ENCODE results near the gene DCAF6.

DCAF6 gene

GRCh38 chr1:167957710-167958109, 21.2 kb downstream of the DCAF6 start:
- Histone ChIP-seq H3K27ac (replicated peaks) (no peak overlapping the region), H3K27me3 (ENCODE audit: insufficient read depth, poor library complexity, severe bottlenecking) (no peaks in the 10 kb centered on the region), H3K4me3 (replicated peaks; ENCODE audit: insufficient read depth, low read length) (no peak overlapping the region)
- TF ChIP-seq POLR2AphosphoS5 (IDR thresholded peaks at IDR 0.05; ENCODE audit: low read depth) (no peak), GABPA (IDR thresholded peaks at IDR 0.05; ENCODE audit: low read depth) (no peak), SPI1 (IDR thresholded peaks at IDR 0.05; ENCODE audit: borderline replicate concordance, low read depth) (no peak)
- TF ChIP-seq, protein P1, sequence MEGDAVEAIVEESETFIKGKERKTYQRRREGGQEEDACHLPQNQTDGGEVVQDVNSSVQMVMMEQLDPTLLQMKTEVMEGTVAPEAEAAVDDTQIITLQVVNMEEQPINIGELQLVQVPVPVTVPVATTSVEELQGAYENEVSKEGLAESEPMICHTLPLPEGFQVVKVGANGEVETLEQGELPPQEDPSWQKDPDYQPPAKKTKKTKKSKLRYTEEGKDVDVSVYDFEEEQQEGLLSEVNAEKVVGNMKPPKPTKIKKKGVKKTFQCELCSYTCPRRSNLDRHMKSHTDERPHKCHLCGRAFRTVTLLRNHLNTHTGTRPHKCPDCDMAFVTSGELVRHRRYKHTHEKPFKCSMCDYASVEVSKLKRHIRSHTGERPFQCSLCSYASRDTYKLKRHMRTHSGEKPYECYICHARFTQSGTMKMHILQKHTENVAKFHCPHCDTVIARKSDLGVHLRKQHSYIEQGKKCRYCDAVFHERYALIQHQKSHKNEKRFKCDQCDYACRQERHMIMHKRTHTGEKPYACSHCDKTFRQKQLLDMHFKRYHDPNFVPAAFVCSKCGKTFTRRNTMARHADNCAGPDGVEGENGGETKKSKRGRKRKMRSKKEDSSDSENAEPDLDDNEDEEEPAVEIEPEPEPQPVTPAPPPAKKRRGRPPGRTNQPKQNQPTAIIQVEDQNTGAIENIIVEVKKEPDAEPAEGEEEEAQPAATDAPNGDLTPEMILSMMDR (IDR thresholded peaks at IDR 0.05; ENCODE audit: insufficient read depth, low read length): no peak
- TF ChIP-seq, protein P2, sequence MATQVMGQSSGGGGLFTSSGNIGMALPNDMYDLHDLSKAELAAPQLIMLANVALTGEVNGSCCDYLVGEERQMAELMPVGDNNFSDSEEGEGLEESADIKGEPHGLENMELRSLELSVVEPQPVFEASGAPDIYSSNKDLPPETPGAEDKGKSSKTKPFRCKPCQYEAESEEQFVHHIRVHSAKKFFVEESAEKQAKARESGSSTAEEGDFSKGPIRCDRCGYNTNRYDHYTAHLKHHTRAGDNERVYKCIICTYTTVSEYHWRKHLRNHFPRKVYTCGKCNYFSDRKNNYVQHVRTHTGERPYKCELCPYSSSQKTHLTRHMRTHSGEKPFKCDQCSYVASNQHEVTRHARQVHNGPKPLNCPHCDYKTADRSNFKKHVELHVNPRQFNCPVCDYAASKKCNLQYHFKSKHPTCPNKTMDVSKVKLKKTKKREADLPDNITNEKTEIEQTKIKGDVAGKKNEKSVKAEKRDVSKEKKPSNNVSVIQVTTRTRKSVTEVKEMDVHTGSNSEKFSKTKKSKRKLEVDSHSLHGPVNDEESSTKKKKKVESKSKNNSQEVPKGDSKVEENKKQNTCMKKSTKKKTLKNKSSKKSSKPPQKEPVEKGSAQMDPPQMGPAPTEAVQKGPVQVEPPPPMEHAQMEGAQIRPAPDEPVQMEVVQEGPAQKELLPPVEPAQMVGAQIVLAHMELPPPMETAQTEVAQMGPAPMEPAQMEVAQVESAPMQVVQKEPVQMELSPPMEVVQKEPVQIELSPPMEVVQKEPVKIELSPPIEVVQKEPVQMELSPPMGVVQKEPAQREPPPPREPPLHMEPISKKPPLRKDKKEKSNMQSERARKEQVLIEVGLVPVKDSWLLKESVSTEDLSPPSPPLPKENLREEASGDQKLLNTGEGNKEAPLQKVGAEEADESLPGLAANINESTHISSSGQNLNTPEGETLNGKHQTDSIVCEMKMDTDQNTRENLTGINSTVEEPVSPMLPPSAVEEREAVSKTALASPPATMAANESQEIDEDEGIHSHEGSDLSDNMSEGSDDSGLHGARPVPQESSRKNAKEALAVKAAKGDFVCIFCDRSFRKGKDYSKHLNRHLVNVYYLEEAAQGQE (IDR thresholded peaks at IDR 0.05; ENCODE audit: insufficient replicate concordance, low read depth): no peak
- DNase-seq (ENCODE audit: low read depth in 1 of 2, low spot score in 1 of 2): no peak

DNA sequence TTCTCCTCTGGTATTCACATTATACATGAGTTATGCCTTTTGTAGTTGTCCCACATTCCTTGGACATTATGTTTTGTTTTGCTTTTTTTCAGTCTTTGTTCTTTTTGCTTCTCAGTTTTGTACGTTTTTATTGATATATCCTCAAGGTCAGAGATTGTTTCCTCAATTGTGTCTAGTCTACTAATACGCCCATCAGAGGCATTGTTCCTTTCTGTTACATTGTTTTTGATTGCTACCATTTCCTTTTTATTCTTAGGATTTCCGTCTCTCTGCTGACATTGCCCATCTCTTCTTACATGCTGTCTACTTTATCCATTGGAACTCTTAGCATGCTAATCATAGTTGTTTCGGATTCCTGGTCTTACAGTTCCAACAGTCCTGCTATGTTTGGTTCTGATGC, 28.2 kb downstream of the DCAF6 start:
- Histone ChIP-seq H3K27ac (replicated peaks) (no peak overlapping the region), H3K27me3 (ENCODE audit: insufficient read depth, poor library complexity, severe bottlenecking) (no peaks in the 10 kb centered on the region), H3K4me3 (replicated peaks; ENCODE audit: insufficient read depth, low read length) (no peak overlapping the region)
- TF ChIP-seq GABPA (IDR thresholded peaks at IDR 0.05; ENCODE audit: low read depth) (no peak), POLR2AphosphoS5 (IDR thresholded peaks at IDR 0.05; ENCODE audit: low read depth) (no peak), SPI1 (IDR thresholded peaks at IDR 0.05; ENCODE audit: borderline replicate concordance, low read depth) (no peak)
- TF ChIP-seq, protein P2 (IDR thresholded peaks at IDR 0.05; ENCODE audit: insufficient replicate concordance, low read depth): no peak
- TF ChIP-seq, protein P1 (IDR thresholded peaks at IDR 0.05; ENCODE audit: insufficient read depth, low read length): no peak
- no peak for DNase-seq (ENCODE audit: low read depth in 1 of 2, low spot score in 1 of 2)

DNA sequence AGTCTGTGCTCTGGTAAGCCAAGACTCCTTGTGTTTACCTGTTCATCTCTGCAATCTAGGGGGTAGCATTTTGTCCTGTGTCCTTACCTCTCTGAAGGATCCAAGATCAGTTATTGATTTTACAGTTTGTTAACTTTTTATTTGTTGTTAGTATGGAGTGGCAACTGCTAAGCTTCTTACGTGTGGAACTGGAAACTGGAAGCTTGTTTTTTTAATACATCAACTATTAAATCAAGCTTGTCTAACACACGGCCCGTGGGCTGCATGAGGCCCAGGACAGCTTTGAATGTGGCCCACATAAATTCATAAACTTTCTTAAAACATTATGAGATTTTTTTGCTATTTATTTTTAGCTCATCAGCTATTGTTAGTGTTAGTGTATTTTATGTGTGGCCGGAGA, 29.6 kb downstream of the DCAF6 start:
- DNase-seq (ENCODE audit: low read depth in 1 of 2, low spot score in 1 of 2): no peak
- no peak overlapping the region for H3K27ac ChIP-seq (replicated peaks)
- TF ChIP-seq SPI1 (IDR thresholded peaks at IDR 0.05; ENCODE audit: borderline replicate concordance, low read depth): no peak
- TF ChIP-seq, protein P1 (IDR thresholded peaks at IDR 0.05; ENCODE audit: insufficient read depth, low read length): no peak
- H3K27me3 ChIP-seq (ENCODE audit: insufficient read depth, poor library complexity, severe bottlenecking): no peaks in the 10 kb centered on the region
- H3K4me3 ChIP-seq (replicated peaks; ENCODE audit: insufficient read depth, low read length): no peak overlapping the region

GRCh38 chr1:167968569-167968968, 32.1 kb downstream of the DCAF6 start:
- no peaks in the 10 kb centered on the region for H3K27me3 ChIP-seq (ENCODE audit: insufficient read depth, poor library complexity, severe bottlenecking)
- DNase-seq (ENCODE audit: low read depth in 1 of 2, low spot score in 1 of 2): no peak
- TF ChIP-seq POLR2AphosphoS5 (IDR thresholded peaks at IDR 0.05; ENCODE audit: low read depth) (no peak), SPI1 (IDR thresholded peaks at IDR 0.05; ENCODE audit: borderline replicate concordance, low read depth) (no peak), GABPA (IDR thresholded peaks at IDR 0.05; ENCODE audit: low read depth) (no peak)
- TF ChIP-seq, protein P2 (IDR thresholded peaks at IDR 0.05; ENCODE audit: insufficient replicate concordance, low read depth): no peak
- TF ChIP-seq, protein P1 (IDR thresholded peaks at IDR 0.05; ENCODE audit: insufficient read depth, low read length): no peak
- H3K4me3 ChIP-seq (replicated peaks; ENCODE audit: insufficient read depth, low read length): no peak overlapping the region
- H3K27ac ChIP-seq (replicated peaks): no peak overlapping the region
